Measurements from ENCODE around the gene MPP2. TPM values are rescaled to one million over a fixed set of nuclear protein-coding genes. Genes with fewer than 3 reads are reported as not detected.

MPP2 gene
- total and polyA plus RNA-seq, 2 of the 13 experiments (the other 11 are each of a cell fraction or from before 2014, with no cell fraction given) = 0.20 to 1.7 TPM

GRCh38 chr17:43931062-43931571 is 23.8 kb upstream of the MPP2 start (continued):
- TF ChIP-seq AFF4 (CRISPR knock-in tag; IDR thresholded peaks at IDR 0.05) (no peak), SMARCC2 (IDR thresholded peaks at IDR 0.05) (no peak), ZFP1 (CRISPR knock-in tag; IDR thresholded peaks at IDR 0.05) (no peak), TIGD3 (CRISPR knock-in tag; IDR thresholded peaks at IDR 0.05; ENCODE audit: borderline replicate concordance) (no peak), RAD21 (CRISPR knock-in tag; IDR thresholded peaks at IDR 0.05) (no peak), NBN (conservative IDR thresholded peaks at IDR 0.05) (no peak), ZBTB10 (CRISPR knock-in tag; IDR thresholded peaks at IDR 0.05; ENCODE audit: borderline replicate concordance) (no peak), ZNF260 (CRISPR knock-in tag; IDR thresholded peaks at IDR 0.05; ENCODE audit: borderline replicate concordance, low read depth) (no peak)
- TF ChIP-seq, protein P1, sequence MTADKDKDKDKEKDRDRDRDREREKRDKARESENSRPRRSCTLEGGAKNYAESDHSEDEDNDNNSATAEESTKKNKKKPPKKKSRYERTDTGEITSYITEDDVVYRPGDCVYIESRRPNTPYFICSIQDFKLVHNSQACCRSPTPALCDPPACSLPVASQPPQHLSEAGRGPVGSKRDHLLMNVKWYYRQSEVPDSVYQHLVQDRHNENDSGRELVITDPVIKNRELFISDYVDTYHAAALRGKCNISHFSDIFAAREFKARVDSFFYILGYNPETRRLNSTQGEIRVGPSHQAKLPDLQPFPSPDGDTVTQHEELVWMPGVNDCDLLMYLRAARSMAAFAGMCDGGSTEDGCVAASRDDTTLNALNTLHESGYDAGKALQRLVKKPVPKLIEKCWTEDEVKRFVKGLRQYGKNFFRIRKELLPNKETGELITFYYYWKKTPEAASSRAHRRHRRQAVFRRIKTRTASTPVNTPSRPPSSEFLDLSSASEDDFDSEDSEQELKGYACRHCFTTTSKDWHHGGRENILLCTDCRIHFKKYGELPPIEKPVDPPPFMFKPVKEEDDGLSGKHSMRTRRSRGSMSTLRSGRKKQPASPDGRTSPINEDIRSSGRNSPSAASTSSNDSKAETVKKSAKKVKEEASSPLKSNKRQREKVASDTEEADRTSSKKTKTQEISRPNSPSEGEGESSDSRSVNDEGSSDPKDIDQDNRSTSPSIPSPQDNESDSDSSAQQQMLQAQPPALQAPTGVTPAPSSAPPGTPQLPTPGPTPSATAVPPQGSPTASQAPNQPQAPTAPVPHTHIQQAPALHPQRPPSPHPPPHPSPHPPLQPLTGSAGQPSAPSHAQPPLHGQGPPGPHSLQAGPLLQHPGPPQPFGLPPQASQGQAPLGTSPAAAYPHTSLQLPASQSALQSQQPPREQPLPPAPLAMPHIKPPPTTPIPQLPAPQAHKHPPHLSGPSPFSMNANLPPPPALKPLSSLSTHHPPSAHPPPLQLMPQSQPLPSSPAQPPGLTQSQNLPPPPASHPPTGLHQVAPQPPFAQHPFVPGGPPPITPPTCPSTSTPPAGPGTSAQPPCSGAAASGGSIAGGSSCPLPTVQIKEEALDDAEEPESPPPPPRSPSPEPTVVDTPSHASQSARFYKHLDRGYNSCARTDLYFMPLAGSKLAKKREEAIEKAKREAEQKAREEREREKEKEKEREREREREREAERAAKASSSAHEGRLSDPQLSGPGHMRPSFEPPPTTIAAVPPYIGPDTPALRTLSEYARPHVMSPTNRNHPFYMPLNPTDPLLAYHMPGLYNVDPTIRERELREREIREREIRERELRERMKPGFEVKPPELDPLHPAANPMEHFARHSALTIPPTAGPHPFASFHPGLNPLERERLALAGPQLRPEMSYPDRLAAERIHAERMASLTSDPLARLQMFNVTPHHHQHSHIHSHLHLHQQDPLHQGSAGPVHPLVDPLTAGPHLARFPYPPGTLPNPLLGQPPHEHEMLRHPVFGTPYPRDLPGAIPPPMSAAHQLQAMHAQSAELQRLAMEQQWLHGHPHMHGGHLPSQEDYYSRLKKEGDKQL (CRISPR knock-in tag; IDR thresholded peaks at IDR 0.05; ENCODE audit: low read depth) = no peak
- TF ChIP-seq, protein P2, sequence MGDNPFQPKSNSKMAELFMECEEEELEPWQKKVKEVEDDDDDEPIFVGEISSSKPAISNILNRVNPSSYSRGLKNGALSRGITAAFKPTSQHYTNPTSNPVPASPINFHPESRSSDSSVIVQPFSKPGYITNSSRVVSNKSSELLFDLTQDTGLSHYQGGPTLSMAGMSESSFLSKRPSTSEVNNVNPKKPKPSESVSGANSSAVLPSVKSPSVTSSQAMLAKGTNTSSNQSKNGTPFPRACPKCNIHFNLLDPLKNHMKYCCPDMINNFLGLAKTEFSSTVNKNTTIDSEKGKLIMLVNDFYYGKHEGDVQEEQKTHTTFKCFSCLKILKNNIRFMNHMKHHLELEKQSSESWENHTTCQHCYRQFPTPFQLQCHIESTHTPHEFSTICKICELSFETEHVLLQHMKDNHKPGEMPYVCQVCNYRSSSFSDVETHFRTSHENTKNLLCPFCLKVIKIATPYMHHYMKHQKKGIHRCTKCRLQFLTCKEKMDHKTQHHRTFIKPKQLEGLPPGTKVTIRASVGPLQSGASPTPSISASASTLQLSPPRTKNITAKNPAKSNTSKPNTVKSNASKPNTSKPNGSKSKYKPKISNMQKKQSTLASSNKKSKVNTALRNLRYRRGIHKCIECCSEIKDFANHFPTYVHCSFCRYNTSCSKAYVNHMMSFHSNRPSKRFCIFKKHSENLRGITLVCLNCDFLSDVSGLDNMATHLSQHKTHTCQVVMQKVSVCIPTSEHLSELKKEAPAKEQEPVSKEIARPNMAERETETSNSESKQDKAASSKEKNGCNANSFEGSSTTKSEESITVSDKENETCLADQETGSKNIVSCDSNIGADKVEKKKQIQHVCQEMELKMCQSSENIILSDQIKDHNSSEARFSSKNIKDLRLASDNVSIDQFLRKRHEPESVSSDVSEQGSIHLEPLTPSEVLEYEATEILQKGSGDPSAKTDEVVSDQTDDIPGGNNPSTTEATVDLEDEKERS (CRISPR knock-in tag; IDR thresholded peaks at IDR 0.05) = no peak
- TF ChIP-seq, protein P3, sequence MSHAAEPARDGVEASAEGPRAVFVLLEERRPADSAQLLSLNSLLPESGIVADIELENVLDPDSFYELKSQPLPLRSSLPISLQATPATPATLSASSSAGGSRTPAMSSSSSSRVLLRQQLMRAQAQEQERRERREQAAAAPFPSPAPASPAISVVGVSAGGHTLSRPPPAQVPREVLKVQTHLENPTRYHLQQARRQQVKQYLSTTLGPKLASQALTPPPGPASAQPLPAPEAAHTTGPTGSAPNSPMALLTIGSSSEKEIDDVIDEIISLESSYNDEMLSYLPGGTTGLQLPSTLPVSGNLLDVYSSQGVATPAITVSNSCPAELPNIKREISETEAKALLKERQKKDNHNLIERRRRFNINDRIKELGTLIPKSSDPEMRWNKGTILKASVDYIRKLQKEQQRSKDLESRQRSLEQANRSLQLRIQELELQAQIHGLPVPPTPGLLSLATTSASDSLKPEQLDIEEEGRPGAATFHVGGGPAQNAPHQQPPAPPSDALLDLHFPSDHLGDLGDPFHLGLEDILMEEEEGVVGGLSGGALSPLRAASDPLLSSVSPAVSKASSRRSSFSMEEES (CRISPR knock-in tag; IDR thresholded peaks at IDR 0.05) = no peak

Measured in HepG2 (cell line).